Measurements from ENCODE around the gene TNFRSF8. TPM values are rescaled to one million over a fixed set of nuclear protein-coding genes. Genes with fewer than 3 reads are reported as not detected.
A peak's percentile ranks its signal among the peaks of the same experiment; 100 is the strongest.

TNFRSF8 gene
- total RNA-seq, 3 donors from 2014 or later: 0.31 to 0.51 TPM; not detected in 1

- Histone ChIP-seq H3K4me3 (no peak overlapping the region), H3K9me3 (no peaks in the 10 kb centered on the region), H3K4me1 (ENCODE audit: low read depth) (no peaks in the 10 kb centered on the region), H3K36me3 (ENCODE audit: low read depth) (no peaks in the 10 kb centered on the region)
- DNase-seq: no peak
- ATAC-seq: no peak
- TF ChIP-seq CTCF (IDR thresholded peaks at IDR 0.05): no peak
- intact Hi-C loops (cut with DNase I, micrococcal nuclease): no loop called here
Observed at GRCh38 chr1:12078575-12078937, 15.5 kb downstream of the TNFRSF8 start.

GRCh38 chr1:12078938-12079861 is 16.1 kb downstream of the TNFRSF8 start:
- peak; percentile 38 for ATAC-seq
- Histone ChIP-seq H3K4me3 (no peak overlapping the region), H3K9me3 (no peaks in the 10 kb centered on the region), H3K4me1 (ENCODE audit: low read depth) (no peaks in the 10 kb centered on the region), H3K36me3 (ENCODE audit: low read depth) (no peaks in the 10 kb centered on the region)
- peak in 1 of 3 donors; percentile 38 for DNase-seq
- TF ChIP-seq CTCF (IDR thresholded peaks at IDR 0.05): no peak
- intact Hi-C loops (cut with DNase I, micrococcal nuclease): no loop called here

- Histone ChIP-seq H3K4me3 (no peak overlapping the region), H3K36me3 (ENCODE audit: low read depth) (no peaks in the 10 kb centered on the region), H3K4me1 (ENCODE audit: low read depth) (no peaks in the 10 kb centered on the region), H3K9me3 (no peaks in the 10 kb centered on the region)
- ATAC-seq (no peak), DNase-seq (no peak)
- no peak for TF ChIP-seq CTCF (IDR thresholded peaks at IDR 0.05)
- intact Hi-C loops (cut with DNase I, micrococcal nuclease): no loop called here
Observed at GRCh38 chr1:12080156-12080555, 17.1 kb downstream of the TNFRSF8 start.

GRCh38 chr1:12080773-12081556 is 17.9 kb downstream of the TNFRSF8 start:
- Histone ChIP-seq H3K4me1 (ENCODE audit: low read depth) (no peaks in the 10 kb centered on the region), H3K9me3 (no peaks in the 10 kb centered on the region), H3K36me3 (ENCODE audit: low read depth) (no peaks in the 10 kb centered on the region), H3K4me3 (no peak overlapping the region)
- no peak for ATAC-seq
- DNase-seq: no peak
- intact Hi-C loops (cut with DNase I, micrococcal nuclease): no loop called here
- TF ChIP-seq CTCF (IDR thresholded peaks at IDR 0.05): no peak

GRCh38 chr1:12081648-12082396 is 18.7 kb downstream of the TNFRSF8 start:
- no peak for TF ChIP-seq CTCF (IDR thresholded peaks at IDR 0.05)
- H3K4me3 ChIP-seq: no peak overlapping the region
- H3K4me1 ChIP-seq (ENCODE audit: low read depth): no peaks in the 10 kb centered on the region
- ATAC-seq: no peak
- no peak for DNase-seq
- intact Hi-C loops (cut with DNase I, micrococcal nuclease): no loop called here
- H3K9me3 ChIP-seq: no peaks in the 10 kb centered on the region
- no peaks in the 10 kb centered on the region for H3K36me3 ChIP-seq (ENCODE audit: low read depth)
